ENCODE results near the gene CEP95. TPM values are rescaled to one million over a fixed set of nuclear protein-coding genes. Genes with fewer than 3 reads are reported as not detected.

The CEP95 gene
- total RNA-seq, 1 experiment from 2014 or later: 67.3 TPM

DNA sequence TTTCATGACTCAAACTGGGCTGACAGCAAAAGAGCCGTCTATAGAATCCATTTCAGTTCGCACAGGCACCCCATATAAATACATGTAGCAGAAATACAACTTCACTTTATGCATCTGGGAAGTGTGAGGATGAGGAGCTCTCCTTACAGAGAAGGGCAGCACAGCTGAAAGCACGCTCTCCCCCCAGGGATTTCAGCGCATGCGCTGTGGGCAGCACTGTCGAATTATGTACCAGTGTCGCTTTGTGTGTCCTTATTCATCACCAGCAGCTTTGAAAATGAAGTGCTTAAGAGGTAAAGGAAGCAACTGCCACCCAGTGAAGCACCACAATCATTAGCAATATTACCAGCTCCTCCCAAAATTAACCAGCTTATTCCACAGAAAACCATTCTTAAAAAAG is 39.9 kb downstream of the CEP95 start:
- Mint-ChIP-seq H3K4me3 (no peak overlapping the region), H3K36me3 (ENCODE audit: insufficient read depth in 1 of 3, low read depth in 3 of 3) (peaks cover 0 to 33% (median 14%) of the 10 kb centered on the region in 3 experiments; a peak in 5 of 7 replicates), H3K9me3 (no peaks in the 10 kb centered on the region), H3K27me3 (ENCODE audit: low read depth) (no peaks in the 10 kb centered on the region), H3K27ac (0 out of 7 replicates have a peak overlapping the region, but pooled peaks of 1 of the 3 experiments have one; percentile 84), H3K4me1 (peaks cover 9 to 16% of the 10 kb centered on the region in 2 experiments)
- no peak overlapping the region for H3K27ac ChIP-seq (ENCODE audit: insufficient read length, low read depth, low read length)
- no peak overlapping the region for H3K9ac ChIP-seq (ENCODE audit: extremely low read depth, insufficient read length, low read length)
- no peak for DNase-seq
- no CpG with 5 or more reads among the region's 7 CpGs for WGBS (ENCODE audit: extremely low coverage, insufficient read length, low lambda C conversion rate)
- no peak overlapping the region for H2BK120ac ChIP-seq (ENCODE audit: low read depth, low read length, poor library complexity, severe bottlenecking)
- H2BK20ac ChIP-seq (ENCODE audit: low read depth, low read length, poor library complexity, severe bottlenecking): no peak overlapping the region
- H3K4me1 ChIP-seq (ENCODE audit: insufficient read depth, low read length): no peaks in the 10 kb centered on the region
- no peaks in the 10 kb centered on the region for H3K79me2 ChIP-seq (ENCODE audit: insufficient read depth, low read length)
- H2BK15ac ChIP-seq (ENCODE audit: low read depth, low read length): no peak overlapping the region
- no peak overlapping the region for H3T11ph ChIP-seq (ENCODE audit: low read length)
- H3K9me3 ChIP-seq (ENCODE audit: control insufficient read depth, low read depth, low read length): no peaks in the 10 kb centered on the region
- H3K27me3 ChIP-seq (ENCODE audit: insufficient read depth, low read length): no peaks in the 10 kb centered on the region
- no peak overlapping the region for H4K91ac ChIP-seq (ENCODE audit: insufficient read length, low read depth, low read length)
- no peak overlapping the region for H3K23ac ChIP-seq (ENCODE audit: insufficient read length, low read depth, low read length)
- H4K20me1 ChIP-seq (ENCODE audit: control insufficient read depth, insufficient read depth, insufficient read length): no peaks in the 10 kb centered on the region
- H2BK5ac ChIP-seq (ENCODE audit: insufficient read length, low read length): no peak overlapping the region
- H3K14ac ChIP-seq (ENCODE audit: insufficient read depth, low read length): no peak overlapping the region
- no peak overlapping the region for H4K5ac ChIP-seq (ENCODE audit: insufficient read length, low read depth, low read length)
- H2AFZ ChIP-seq (ENCODE audit: low read length): no peak overlapping the region
- H3K4ac ChIP-seq (ENCODE audit: low read depth, low read length): no peak overlapping the region
- no peak overlapping the region for H3K18ac ChIP-seq (ENCODE audit: insufficient read length, low read depth, low read length)
- no peak overlapping the region for H3K56ac ChIP-seq (ENCODE audit: insufficient read length, low read depth, low read length)
- no peak overlapping the region for H2BK12ac ChIP-seq (ENCODE audit: insufficient read length, low read depth, low read length)
- H3K4me2 ChIP-seq (ENCODE audit: insufficient read depth, insufficient read length, low read length): no peak overlapping the region
- no peak overlapping the region for H4K8ac ChIP-seq (replicated peaks; ENCODE audit: insufficient read length, low read depth, low read length)
- TF ChIP-seq, protein P1, sequence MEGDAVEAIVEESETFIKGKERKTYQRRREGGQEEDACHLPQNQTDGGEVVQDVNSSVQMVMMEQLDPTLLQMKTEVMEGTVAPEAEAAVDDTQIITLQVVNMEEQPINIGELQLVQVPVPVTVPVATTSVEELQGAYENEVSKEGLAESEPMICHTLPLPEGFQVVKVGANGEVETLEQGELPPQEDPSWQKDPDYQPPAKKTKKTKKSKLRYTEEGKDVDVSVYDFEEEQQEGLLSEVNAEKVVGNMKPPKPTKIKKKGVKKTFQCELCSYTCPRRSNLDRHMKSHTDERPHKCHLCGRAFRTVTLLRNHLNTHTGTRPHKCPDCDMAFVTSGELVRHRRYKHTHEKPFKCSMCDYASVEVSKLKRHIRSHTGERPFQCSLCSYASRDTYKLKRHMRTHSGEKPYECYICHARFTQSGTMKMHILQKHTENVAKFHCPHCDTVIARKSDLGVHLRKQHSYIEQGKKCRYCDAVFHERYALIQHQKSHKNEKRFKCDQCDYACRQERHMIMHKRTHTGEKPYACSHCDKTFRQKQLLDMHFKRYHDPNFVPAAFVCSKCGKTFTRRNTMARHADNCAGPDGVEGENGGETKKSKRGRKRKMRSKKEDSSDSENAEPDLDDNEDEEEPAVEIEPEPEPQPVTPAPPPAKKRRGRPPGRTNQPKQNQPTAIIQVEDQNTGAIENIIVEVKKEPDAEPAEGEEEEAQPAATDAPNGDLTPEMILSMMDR (conservative IDR thresholded peaks at IDR 0.05): no peak
- H2AK5ac ChIP-seq (ENCODE audit: insufficient read length, low read length): no peak overlapping the region
- no peaks in the 10 kb centered on the region for H3K23me2 ChIP-seq (ENCODE audit: insufficient read length, low read depth, low read length, poor library complexity, severe bottlenecking)
- H3K79me1 ChIP-seq (ENCODE audit: insufficient read depth, low read depth, low read length, poor library complexity, severe bottlenecking): no peaks in the 10 kb centered on the region

Data from H9 (cell line).